Loucy (cell line): ENCODE results near the gene SFMBT2.

Experiments
- H2AFZ ChIP-seq: fragments of 200-600 bp; sonication (generic); 2 replicates; pipeline ENCODE4 v1.6.0; 2016; ENCODE audit warnings: antibody characterized with exemption, mild to moderate bottlenecking, low read length, moderate library complexity
- H3F3A ChIP-seq: fragments of 200-600 bp; 2 replicates; pipeline ENCODE4 v1.6.0; 2016; ENCODE audit warnings: antibody characterized with exemption, low read depth, mild to moderate bottlenecking
- H3K27me3 ChIP-seq: fragments of 200-600 bp; sonication (generic); 2 replicates; pipeline ENCODE4 v1.6.1; 2014; ENCODE audit warnings: low read length, mild to moderate bottlenecking; ENCODE audit not compliant: insufficient read depth, poor library complexity, severe bottlenecking
- H3K36me3 ChIP-seq: fragments of 200-600 bp; sonication (generic); 2 replicates; pipeline ENCODE4 v1.6.1; 2016; ENCODE audit warnings: low read length; ENCODE audit not compliant: insufficient read depth
- H3K4me1 ChIP-seq: fragments of 200-600 bp; sonication (generic); 2 replicates; pipeline ENCODE4 v1.5.1; 2014; ENCODE audit warnings: low read length, mild to moderate bottlenecking; ENCODE audit not compliant: insufficient read depth, poor library complexity, severe bottlenecking
- H3K4me2 ChIP-seq: fragments of 200-600 bp; sonication (generic); 2 replicates; pipeline ENCODE4 v1.6.0; 2014; ENCODE audit warnings: antibody characterized with exemption, low read length, low read depth, mild to moderate bottlenecking; ENCODE audit not compliant: poor library complexity, severe bottlenecking
- H3K4me3 ChIP-seq: fragments of 200-600 bp; sonication (generic); 2 replicates; pipeline ENCODE4 v1.5.1; 2014; ENCODE audit warnings: low read length, mild to moderate bottlenecking, mixed read lengths; ENCODE audit not compliant: poor library complexity, severe bottlenecking
- H3K79me2 ChIP-seq: fragments of 200-600 bp; sonication (generic); 2 replicates; pipeline ENCODE4 v1.6.1; 2014; ENCODE audit warnings: low read length; ENCODE audit not compliant: insufficient read depth
- H3K9ac ChIP-seq: fragments of 200-600 bp; sonication (generic); 2 replicates; pipeline ENCODE4 v1.6.0; 2014; ENCODE audit warnings: mild to moderate bottlenecking, low read depth, low read length, moderate library complexity; ENCODE audit not compliant: poor library complexity, severe bottlenecking
- H3K9me2 ChIP-seq: fragments of 200-600 bp; sonication (generic); replicated peaks from 2 replicates; pipeline ENCODE4 v1.6.1; 2016; ENCODE audit warnings: low read depth, low read length, mixed read lengths
- H3K9me3 ChIP-seq: fragments of 200-600 bp; sonication (generic); 2 replicates; pipeline ENCODE4 v1.6.1; 2014; ENCODE audit warnings: mild to moderate bottlenecking, antibody characterized with exemption, low read length, low read depth; ENCODE audit not compliant: insufficient read depth
- H4K20me1 ChIP-seq: fragments of 200-600 bp; sonication (generic); 2 replicates; pipeline ENCODE4 v1.6.0; 2014; ENCODE audit warnings: antibody characterized with exemption, low read length, mild to moderate bottlenecking; ENCODE audit not compliant: insufficient read depth, poor library complexity, severe bottlenecking
- CTCF ChIP-seq: fragments of 200-600 bp; sonication (generic); conservative IDR thresholded peaks from 2 replicates; pipeline ENCODE4 v1.5.1; 2014; ENCODE audit warnings: mild to moderate bottlenecking, antibody characterized with exemption, low read length
- EZH2phosphoT487 ChIP-seq: fragments of 200-600 bp; IDR thresholded peaks from 2 replicates; pipeline ENCODE4 v1.6.1; 2018; ENCODE audit warnings: antibody characterized with exemption, mild to moderate bottlenecking, moderate library complexity, borderline replicate concordance

SFMBT2 gene

GRCh38 chr10:7432884-7433726, 22.3 kb upstream of the SFMBT2 start:
- no peak overlapping the region for H3K9ac ChIP-seq
- H3K36me3 ChIP-seq = no peaks in the 10 kb centered on the region
- H2AFZ ChIP-seq = no peak overlapping the region
- TF ChIP-seq EZH2phosphoT487 = no peak
- no peak for TF ChIP-seq CTCF
- no peaks in the 10 kb centered on the region for H3K9me2 ChIP-seq
- H3K4me1 ChIP-seq = no peaks in the 10 kb centered on the region
- H3K4me3 ChIP-seq = no peak overlapping the region
- peaks cover 3% of the 10 kb centered on the region for H3K27me3 ChIP-seq
- no peaks in the 10 kb centered on the region for H4K20me1 ChIP-seq
- no peaks in the 10 kb centered on the region for H3K9me3 ChIP-seq
- no peaks in the 10 kb centered on the region for H3F3A ChIP-seq
- no peaks in the 10 kb centered on the region for H3K79me2 ChIP-seq
- H3K4me2 ChIP-seq = no peak overlapping the region

DNA sequence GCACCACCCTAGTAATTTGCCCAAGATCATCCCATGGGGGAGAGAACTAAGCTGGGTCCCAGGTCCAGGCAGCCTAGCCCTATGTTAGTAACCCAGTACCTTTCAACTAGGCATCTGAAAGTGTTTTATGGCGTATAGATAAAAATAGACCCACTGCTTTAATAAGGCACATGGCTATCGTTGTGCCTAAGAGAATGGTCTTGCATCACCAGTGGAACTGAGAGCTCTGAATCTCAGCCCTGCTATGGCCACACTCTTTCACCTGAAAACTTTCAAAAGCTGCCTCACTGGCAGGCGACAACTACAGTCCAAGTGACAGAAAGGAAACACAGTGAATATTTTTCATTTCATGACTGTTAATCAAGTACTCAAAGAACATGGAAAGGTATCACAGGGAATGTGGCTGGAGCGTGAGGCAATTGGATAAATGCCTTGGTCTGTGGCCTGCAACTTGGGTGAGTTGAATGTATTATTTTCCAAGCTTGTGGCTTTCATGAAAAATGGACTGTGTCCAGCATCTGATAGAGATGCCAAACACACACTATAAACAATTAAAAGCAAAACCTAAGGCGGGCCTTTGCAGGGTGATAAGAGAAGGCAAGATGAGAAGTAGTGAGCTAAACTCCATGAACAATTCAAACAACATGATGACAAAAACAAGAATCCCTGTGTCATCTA, 18.0 kb upstream of the SFMBT2 start:
- Histone ChIP-seq H3K4me1 (no peaks in the 10 kb centered on the region), H4K20me1 (no peaks in the 10 kb centered on the region), H3K9me2 (no peaks in the 10 kb centered on the region), H3K4me2 (no peak overlapping the region), H3K27me3 (peaks cover 3% of the 10 kb centered on the region), H3K79me2 (no peaks in the 10 kb centered on the region), H3K4me3 (no peak overlapping the region), H3K9ac (no peak overlapping the region), H3K36me3 (no peaks in the 10 kb centered on the region), H3K9me3 (no peaks in the 10 kb centered on the region), H2AFZ (no peak overlapping the region), H3F3A (no peaks in the 10 kb centered on the region)
- TF ChIP-seq CTCF = no peak
- no peak for TF ChIP-seq EZH2phosphoT487

DNA sequence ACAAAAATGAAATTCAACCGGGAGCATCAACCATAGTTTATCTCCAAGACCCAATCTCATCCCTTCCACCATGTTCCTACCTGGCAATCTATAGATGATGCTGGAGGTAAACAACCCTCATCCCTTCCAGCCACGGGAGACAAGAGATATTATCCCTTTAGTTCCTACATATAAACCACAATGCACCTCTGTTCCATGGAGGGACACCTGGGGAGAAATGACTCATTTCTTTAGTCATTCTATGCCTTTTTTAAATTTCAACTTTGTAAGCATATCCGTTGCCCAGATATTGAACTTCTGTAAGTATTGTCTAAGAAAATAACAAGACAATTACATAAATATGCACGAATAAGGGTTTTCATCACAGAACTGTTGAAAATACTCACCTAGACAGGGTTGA, 15.5 kb upstream of the SFMBT2 start:
- Histone ChIP-seq H2AFZ (no peak overlapping the region), H3K9ac (no peak overlapping the region), H3K4me2 (no peak overlapping the region), H3K4me1 (no peaks in the 10 kb centered on the region), H4K20me1 (no peaks in the 10 kb centered on the region), H3K9me2 (no peaks in the 10 kb centered on the region), H3K27me3 (no peaks in the 10 kb centered on the region), H3K9me3 (no peaks in the 10 kb centered on the region), H3K4me3 (no peak overlapping the region), H3K36me3 (no peaks in the 10 kb centered on the region), H3K79me2 (no peaks in the 10 kb centered on the region), H3F3A (no peaks in the 10 kb centered on the region)
- no peak for TF ChIP-seq EZH2phosphoT487
- no peak for TF ChIP-seq CTCF
